Measurements from ENCODE around the gene HDAC3.
A peak's percentile ranks its signal among the peaks of the same experiment; 100 is the strongest.

The HDAC3 gene

GRCh38 chr5:141657937-141658545 is 21.4 kb upstream of the HDAC3 start:
- DNase-seq = no peak

GRCh38 chr5:141657404-141657803 is 20.8 kb upstream of the HDAC3 start:
- DNase-seq = no peak

- DNase-seq = no peak
Measured at GRCh38 chr5:141656396-141656795, 19.7 kb upstream of the HDAC3 start.

GRCh38 chr5:141655020-141655419 is 18.4 kb upstream of the HDAC3 start:
- no peak for DNase-seq

GRCh38 chr5:141654298-141654697 is 17.6 kb upstream of the HDAC3 start:
- DNase-seq = no peak

- no peak for DNase-seq
Measured at GRCh38 chr5:141651728-141652105, 15.1 kb upstream of the HDAC3 start.

GRCh38 chr5:141650851-141651727 is 14.4 kb upstream of the HDAC3 start, which contains the start of gene FCHSD1:
Gene FCHSD1, minus strand, starts transcription at chr5:141651418. Its CDS starts 50 bp downstream, at chr5:141651368.
- peak; percentile 43 for DNase-seq

GRCh38 chr5:141649972-141650371 is 13.3 kb upstream of the HDAC3 start:
- no peak for DNase-seq

GRCh38 chr5:141649056-141649688 is 12.5 kb upstream of the HDAC3 start:
- no peak for DNase-seq

DNA sequence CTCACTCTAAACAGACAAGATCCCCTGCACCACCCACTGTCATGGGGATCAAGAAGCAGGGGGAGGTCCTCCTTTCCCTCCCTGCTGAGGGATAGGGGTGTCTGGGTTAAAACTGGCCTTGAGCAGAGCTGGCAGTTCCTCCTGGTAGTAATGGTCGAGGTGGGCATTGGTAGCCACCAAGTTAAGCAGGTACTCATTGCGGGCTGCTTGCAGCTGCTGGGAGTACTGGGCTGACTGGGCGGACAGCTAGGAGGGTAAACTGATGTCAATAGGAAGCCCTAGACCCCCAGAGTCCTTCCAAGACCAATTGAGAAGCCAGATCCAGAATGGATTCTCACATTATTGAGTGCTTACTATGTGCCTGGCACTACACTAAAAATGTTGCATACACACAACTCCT is 11.2 kb upstream of the HDAC3 start:
- DNase-seq = no peak

DNA sequence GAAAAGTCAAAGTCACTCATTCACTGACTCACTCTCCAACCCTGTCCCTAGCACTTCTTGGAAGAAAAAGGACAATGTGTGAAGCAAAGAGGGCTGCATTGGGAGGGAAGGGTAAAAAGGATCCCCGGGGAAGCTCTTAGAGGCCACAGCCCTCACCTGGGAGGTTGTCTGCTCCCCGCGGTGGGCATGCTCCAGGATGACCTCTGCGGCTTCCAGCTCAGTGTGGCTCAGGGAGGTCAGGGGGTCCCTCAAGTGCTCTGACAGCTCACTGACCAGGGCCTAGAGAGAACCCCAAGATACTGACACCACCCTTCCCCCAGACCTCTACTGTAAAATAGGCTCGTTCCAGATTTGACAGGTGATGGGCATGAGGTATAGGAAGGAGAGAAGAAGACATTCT is 10.6 kb upstream of the HDAC3 start:
- no peak for DNase-seq

DNA sequence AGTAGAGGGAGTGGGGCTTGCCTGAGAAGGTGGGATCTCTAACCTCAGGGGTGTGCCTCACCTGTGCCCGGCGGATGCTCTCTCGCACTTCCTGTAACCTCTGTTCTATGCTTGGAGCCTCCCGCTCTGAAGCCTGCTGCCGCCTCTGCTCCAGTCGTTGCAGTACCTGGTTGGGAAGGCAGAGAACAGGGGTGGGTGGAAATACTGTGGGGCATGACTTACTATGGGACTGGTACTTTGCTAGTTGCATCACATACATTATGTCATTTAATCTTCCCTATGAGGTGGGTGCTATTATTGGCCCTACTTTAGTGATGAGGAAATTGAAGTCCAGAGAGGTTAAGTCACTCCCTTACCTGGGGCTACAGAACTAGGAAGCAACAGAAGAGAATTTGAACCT is 9.4 kb upstream of the HDAC3 start:
- DNase-seq = no peak

DNA sequence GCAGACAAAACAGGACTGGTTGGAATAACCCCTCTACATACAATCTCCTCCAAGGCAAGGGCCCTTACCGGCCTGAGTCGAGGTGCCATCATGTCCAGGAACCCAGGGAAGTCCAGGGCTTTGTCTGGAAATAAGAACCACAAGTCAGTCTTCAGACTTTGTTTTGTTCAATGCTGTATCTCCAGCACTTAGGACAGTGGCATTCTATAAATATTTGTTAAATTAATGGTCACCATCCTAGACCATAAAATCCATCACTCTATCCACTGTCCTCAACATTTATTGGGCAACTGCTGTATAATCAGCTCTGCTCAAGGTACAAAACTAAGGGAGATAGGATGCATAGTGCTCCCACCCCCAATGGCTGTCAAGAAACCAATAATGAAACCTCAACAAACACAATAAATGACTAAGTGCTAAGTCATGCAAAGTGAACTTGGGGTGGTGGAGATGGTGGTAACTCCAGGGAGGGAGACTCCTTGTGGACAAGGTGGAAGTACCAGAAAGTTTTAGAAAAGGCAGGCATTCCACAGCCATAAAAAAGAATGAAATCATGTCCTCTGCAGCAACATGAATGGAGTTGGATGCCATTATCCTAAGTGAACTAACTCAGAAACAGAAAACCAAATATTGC is 5.1 kb upstream of the HDAC3 start:
- no peak for DNase-seq

DNA sequence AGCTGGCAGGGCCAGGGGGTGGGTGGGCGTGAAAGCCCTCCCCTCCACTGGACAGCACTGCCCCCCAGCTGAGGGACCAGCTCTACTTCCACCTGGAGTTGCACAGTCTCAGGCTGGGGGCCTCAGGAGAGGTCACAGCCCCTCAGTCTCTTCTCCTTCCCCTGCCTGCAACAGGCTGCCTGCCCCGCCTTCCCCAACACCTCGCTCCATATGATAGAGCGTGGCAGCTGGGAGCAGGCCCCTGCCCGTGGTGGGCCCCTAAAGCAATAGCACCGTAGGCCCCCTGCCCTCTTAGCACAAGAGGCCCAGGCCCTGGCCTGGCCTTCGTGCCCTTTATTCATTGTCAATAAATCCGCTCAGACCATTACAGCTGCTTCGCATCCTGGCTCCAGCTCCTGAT is 4.0 kb upstream of the HDAC3 start:
- DNase-seq = no peak

DNA sequence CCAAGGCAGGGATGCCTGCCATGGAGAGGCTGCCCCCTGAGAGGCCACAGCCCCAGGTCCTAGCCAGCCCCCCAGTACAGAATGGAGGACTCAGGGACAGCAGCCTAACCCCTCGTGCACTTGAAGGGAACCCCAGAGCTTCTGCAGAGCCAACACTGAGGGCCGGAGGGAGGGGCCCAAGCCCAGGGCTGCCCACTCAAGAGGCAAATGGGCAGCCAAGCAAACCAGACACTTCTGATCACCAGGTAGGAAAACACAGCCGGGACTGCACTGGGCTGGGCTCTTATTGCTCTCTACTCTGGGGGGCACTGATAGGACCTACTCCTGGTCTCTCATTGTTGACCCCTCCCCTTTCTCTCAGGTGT is 3.4 kb upstream of the HDAC3 start:
- DNase-seq = no peak

DNA sequence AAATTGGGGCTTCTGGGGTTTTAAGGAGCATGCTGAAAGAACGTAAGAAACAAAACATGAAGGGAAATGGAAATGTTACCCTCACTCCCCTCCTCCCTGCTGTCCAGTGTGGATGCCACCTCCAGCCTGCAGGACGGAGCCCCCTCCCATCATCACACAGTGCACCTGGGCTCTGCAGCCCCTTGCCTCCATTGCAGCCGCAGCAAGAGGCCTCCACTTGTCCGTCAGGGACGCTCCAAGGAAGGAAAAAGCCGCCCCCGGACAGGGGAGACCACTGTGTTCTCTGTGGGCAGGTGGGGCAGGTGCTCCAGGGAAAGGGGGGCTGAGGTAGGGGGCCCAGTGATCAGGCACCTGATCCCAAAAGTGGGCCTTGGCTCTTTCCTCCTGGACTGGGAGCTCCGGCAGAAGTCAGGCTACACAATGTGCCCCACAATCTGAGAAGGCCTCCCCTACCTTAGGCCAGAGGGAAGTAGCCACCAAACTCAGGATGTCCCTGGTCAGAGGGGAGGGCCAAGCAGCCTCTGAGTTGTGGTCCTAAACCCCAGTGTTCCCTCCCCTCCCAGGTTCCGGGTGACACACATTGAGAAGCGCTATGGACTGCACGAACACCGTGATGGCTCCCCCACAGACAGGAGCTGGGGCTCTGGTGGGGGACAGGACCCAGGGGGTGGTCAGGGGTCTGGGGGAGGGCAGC is 2.9 kb upstream of the HDAC3 start:
- DNase-seq = no peak

GRCh38 chr5:141638771-141639170 is 2.1 kb upstream of the HDAC3 start:
- DNase-seq = no peak

DNA sequence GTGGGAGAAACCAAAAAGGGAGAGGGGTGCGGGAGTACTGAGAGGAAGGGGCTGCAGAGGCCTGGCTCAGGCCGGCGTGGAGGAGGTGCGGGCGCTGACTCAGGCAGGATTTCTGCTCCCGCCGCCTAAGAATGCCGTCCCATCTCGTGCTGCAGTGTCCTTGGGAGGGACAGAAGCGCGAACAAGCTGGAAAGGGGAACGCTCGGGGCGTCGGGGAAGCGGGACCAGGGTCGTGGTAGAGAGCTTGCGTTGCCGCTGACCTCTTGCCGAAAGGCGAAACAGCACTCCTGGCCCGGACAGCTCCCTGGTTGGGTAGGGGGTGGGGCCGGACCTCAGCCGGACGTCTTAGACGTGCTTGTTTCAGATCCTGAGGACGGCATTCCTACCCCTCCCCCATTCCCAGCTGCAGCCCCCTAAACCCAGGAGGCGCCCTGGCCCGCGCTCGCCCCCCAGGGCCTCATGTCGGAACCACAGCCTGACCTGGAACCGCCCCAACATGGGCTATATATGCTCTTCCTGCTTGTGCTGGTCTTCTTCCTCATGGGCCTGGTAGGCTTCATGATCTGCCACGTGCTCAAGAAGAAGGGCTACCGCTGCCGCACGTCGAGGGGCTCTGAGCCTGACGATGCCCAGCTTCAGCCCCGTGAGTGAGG is 1.2 kb upstream of the HDAC3 start:
- no peak for DNase-seq

DNA sequence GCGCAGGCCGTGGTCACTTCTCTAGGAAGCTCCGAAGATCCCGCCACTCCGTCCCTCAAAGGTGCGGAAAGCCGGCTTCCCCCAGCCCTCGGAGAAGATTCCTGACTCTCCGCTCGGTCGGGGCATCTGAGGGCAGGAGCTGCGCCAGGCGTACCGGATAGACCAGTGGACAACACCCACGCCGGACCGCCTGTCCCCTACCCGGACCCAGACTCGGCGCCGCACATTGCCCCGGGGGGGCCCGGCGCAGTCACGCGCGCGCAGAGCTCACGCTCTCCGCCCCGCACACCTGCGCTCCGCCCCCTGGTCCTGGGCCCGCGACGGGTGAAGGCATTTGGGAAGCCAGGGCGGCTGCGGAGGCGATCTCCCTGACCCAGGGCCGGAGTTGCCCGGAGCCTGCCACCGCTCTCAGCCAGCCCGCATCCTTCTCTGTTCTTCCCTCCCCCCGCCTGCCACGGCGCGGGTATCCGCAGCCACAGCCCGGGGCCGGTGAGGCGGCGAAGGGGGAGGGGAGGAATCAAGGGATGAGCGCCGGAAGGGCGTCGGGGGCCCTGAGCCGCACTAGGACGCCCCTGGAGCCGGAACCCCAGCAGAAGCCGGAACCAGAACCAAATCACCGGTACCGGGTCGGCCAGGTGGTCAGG is 596 bp upstream of the HDAC3 start:
- peak; percentile 12 for DNase-seq

DNA sequence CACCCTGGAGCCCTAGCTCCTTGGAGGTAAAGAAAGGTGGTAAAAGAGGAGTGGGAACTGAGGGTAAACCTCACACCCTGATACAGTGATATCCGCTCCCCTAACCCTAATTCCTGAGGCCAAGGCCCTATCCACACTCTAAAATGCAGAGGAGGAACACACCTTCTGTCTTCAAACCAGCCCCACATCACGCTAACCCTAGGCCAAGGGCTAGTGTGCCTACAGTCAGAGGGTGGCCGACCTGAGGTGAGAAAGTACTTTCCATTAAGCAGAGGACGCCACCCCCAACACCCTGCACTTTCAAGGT is 590 bp downstream of the HDAC3 start:
- DNase-seq = no peak

GRCh38 chr5:141635646-141636045 is 1.0 kb downstream of the HDAC3 start:
- DNase-seq = no peak

DNA sequence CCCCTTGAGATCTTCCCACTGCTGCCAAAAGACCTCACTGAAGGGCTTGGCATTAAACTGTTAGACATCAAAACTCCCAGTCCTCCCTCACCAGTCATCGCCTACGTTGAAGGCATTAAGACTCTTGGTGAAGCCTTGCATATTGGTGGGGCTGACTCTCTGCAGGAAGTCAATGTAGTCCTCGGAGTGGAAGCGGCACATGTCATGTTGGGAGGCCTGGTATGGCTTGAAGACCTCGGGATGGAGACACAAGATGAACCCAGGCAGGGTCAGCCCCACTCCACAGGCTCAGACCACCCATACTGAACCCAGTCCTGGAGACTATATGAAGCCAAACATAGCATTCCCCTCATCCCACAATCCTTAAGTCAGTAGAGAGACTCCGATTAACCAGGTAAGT is 1.9 kb downstream of the HDAC3 start:
- DNase-seq = no peak

All from NCI-H1436 (cell line).